ENCODE data around the gene LRRK1. TPM values are rescaled to one million over a fixed set of nuclear protein-coding genes. Genes with fewer than 3 reads are reported as not detected.
A peak's percentile ranks its signal among the peaks of the same experiment; 100 is the strongest.

The LRRK1 gene
- total and polyA plus RNA-seq, 2 of the 13 experiments (the other 11 are each of a cell fraction or from before 2014, with no cell fraction given), result 0.13 to 1.2 TPM

GRCh38 chr15:101086394-101087171 is 167.4 kb downstream of the LRRK1 start:
- in situ Hi-C loops (cut with HindIII; ENCODE audit: extremely low pct_ligation_motif_present, low pct_unique_long_range_greater_than_20kb), result loop anchor here (10.0 kb wide), 1 partner anchor 168 kb away; the partner anchor contains the start of gene CHSY1
- H3K9me3 ChIP-seq (ENCODE audit: low read length), result no peaks in the 10 kb centered on the region
- no TSS peak for BruUV-seq (replicated peaks)
- peak overlapping the region in 1 of 3 experiments; percentile 81; a peak in 1 of 6 replicates for H3K4me3 ChIP-seq (replicated peaks in 1 of 3; ENCODE audit: insufficient read depth in 1 of 3, low read depth in 2 of 3, low read length in 3 of 3)
- TF ChIP-seq ZNF605 (CRISPR knock-in tag; IDR thresholded peaks at IDR 0.05), result no peak
- TF ChIP-seq RBFOX2 (IDR thresholded peaks at IDR 0.05; ENCODE audit: low read depth, low read length), result peak; percentile 64
- TF ChIP-seq AGO2 (optimal IDR thresholded peaks at IDR 0.05; ENCODE audit: low read depth, low read length), result peak; percentile 28
- no peak for TF ChIP-seq ZNF747 (CRISPR knock-in tag; IDR thresholded peaks at IDR 0.05; ENCODE audit: borderline replicate concordance)
- peaks cover 48% of the 10 kb centered on the region for H3K4me1 ChIP-seq (ENCODE audit: insufficient read depth, low read length)
- ATAC-seq (no peak), FAIRE-seq (no peak), DNase-seq (ENCODE audit: low spot score) (no peak)
- peak overlapping the region; percentile 86 for H3K4me2 ChIP-seq (ENCODE audit: low read depth, low read length)
- no peak overlapping the region for H2AFZ ChIP-seq (ENCODE audit: low read length)
- no peaks in the 10 kb centered on the region for H3K27me3 ChIP-seq (ENCODE audit: control insufficient read depth in 1 of 2, insufficient read depth in 2 of 2, low read length in 2 of 2)
- ChIA-PET POLR2A (interaction anchor here (1.4 to 1.7 kb wide), 2 partner anchors 16 kb away, joined by 5 to 10 read pairs; no protein-coding TSS in a partner anchor), CTCF (ENCODE audit: low intra/inter-chr PET ratio, low total read pairs) (no interaction called here)
- H3K79me2 ChIP-seq (ENCODE audit: insufficient read depth, low read length), result peaks cover 24% of the 10 kb centered on the region
- peak overlapping the region; percentile 44; the same call in 1 of the 2 replicates for H3K9ac ChIP-seq (ENCODE audit: insufficient read depth, low read depth, low read length)
- intact Hi-C loops (cut with micrococcal nuclease; ENCODE audit: unreplicated experiment), result no loop called here
- H4K20me1 ChIP-seq (ENCODE audit: insufficient read depth, low read length), result no peaks in the 10 kb centered on the region
- no peak overlapping the region for H3K27ac ChIP-seq (ENCODE audit: extremely low read length, insufficient read depth, low read length)
- no peaks in the 10 kb centered on the region; a peak in 1 of 5 replicates for H3K36me3 ChIP-seq (replicated peaks in 1 of 2; ENCODE audit: control insufficient read depth in 1 of 2, insufficient read depth in 2 of 2, low read length in 2 of 2)
- WGBS (ENCODE audit: low lambda C conversion rate), result 93% methylated on average over 47 of the region's 48 CpGs

- H3K4me3 ChIP-seq (replicated peaks in 1 of 3; ENCODE audit: insufficient read depth in 1 of 3, low read depth in 2 of 3, low read length in 3 of 3), result peak overlapping the region; percentile 11 to 81 (median 66); a peak in 4 of 6 replicates
- no peaks in the 10 kb centered on the region for H3K9me3 ChIP-seq (ENCODE audit: low read length)
- 42% methylated on average over 9 of the region's 10 CpGs for WGBS (ENCODE audit: low lambda C conversion rate)
- BruUV-seq (replicated peaks), result no TSS peak
- peak overlapping the region; percentile 86 for H3K4me2 ChIP-seq (ENCODE audit: low read depth, low read length)
- H3K79me2 ChIP-seq (ENCODE audit: insufficient read depth, low read length), result peaks cover 20% of the 10 kb centered on the region
- POLR2A ChIA-PET, result interaction anchor here (1.7 kb wide), 1 partner anchor 16 kb away, joined by 10 read pairs; no protein-coding TSS in a partner anchor
- intact Hi-C loops (cut with micrococcal nuclease; ENCODE audit: unreplicated experiment) (no loop called here), in situ Hi-C loops (cut with HindIII; ENCODE audit: extremely low pct_ligation_motif_present, low pct_unique_long_range_greater_than_20kb) (loop anchor here (10.0 kb wide), 1 partner anchor 168 kb away; the partner anchor contains the start of gene CHSY1)
- H3K9ac ChIP-seq (ENCODE audit: insufficient read depth, low read depth, low read length), result peak overlapping the region; percentile 44; the same call in 1 of the 2 replicates
- H3K36me3 ChIP-seq (replicated peaks in 1 of 2; ENCODE audit: control insufficient read depth in 1 of 2, insufficient read depth in 2 of 2, low read length in 2 of 2), result no peaks in the 10 kb centered on the region; a peak in 1 of 5 replicates
- 0 out of 2 replicates have a peak, but pooled peaks have one; percentile 23 for TF ChIP-seq ZBTB7A (CRISPR knock-in tag; IDR thresholded peaks at IDR 0.05)
- peak; percentile 53; the same call in 1 of the 2 replicates for TF ChIP-seq ZNF768 (CRISPR knock-in tag; IDR thresholded peaks at IDR 0.05)
- peak; percentile 71; the same call in 1 of the 2 replicates for TF ChIP-seq THRA (CRISPR knock-in tag; IDR thresholded peaks at IDR 0.05; ENCODE audit: borderline replicate concordance)
- no peak for TF ChIP-seq ZNF879 (CRISPR knock-in tag; IDR thresholded peaks at IDR 0.05)
- H4K20me1 ChIP-seq (ENCODE audit: insufficient read depth, low read length), result no peaks in the 10 kb centered on the region
- no peak for ATAC-seq
- no peak for DNase-seq (ENCODE audit: low spot score)
- no peaks in the 10 kb centered on the region for H3K27me3 ChIP-seq (ENCODE audit: control insufficient read depth in 1 of 2, insufficient read depth in 2 of 2, low read length in 2 of 2)
- no peak for FAIRE-seq
- H3K4me1 ChIP-seq (ENCODE audit: insufficient read depth, low read length), result peaks cover 55% of the 10 kb centered on the region
- CTCF ChIA-PET (ENCODE audit: low intra/inter-chr PET ratio, low total read pairs), result interaction anchor here (5.4 kb wide), 1 partner anchor 170 kb away, joined by 37 read pairs; no protein-coding TSS in a partner anchor
- H3K27ac ChIP-seq (ENCODE audit: extremely low read length, insufficient read depth, low read length), result no peak overlapping the region
- no peak overlapping the region for H2AFZ ChIP-seq (ENCODE audit: low read length)
These were observed 168.1 kb downstream of the LRRK1 start for GRCh38 chr15:101087172-101087769.
